Transverse colon (tissue), 4 donors: ENCODE results near the gene FGF8.

Source experiments
- EP300 ChIP-seq: sonication (generic); formaldehyde crosslinking; IDR thresholded peaks from one replicate; pipeline ENCODE4 v1.6.1; 2017; ENCODE audit warnings: antibody characterized with exemption, low read depth
- POLR2AphosphoS5 ChIP-seq, 3 donors: sonication (generic); formaldehyde crosslinking; IDR thresholded peaks; one replicate each; pipeline ENCODE4 v1.6.1; 2016; ENCODE audit warnings: antibody characterized with exemption in 3 of 3
- TF ChIP-seq, protein P1 (sequence below), 5 experiments: fragments of 200-600 bp in 3 of 5; fragments of 450-650 bp in 2 of 5; sonication (generic) in 3 of 5; IDR thresholded peaks; 1 replicate in 2 of 5; 2 replicates in 3 of 5; pipeline ENCODE4 v1.5.1; 2016 to 2017; ENCODE audit warnings: antibody characterized with exemption in 5 of 5, inconsistent platforms in 3 of 5, mild to moderate bottlenecking in 2 of 5, moderate library complexity in 1 of 5

- TF ChIP-seq, protein P1, sequence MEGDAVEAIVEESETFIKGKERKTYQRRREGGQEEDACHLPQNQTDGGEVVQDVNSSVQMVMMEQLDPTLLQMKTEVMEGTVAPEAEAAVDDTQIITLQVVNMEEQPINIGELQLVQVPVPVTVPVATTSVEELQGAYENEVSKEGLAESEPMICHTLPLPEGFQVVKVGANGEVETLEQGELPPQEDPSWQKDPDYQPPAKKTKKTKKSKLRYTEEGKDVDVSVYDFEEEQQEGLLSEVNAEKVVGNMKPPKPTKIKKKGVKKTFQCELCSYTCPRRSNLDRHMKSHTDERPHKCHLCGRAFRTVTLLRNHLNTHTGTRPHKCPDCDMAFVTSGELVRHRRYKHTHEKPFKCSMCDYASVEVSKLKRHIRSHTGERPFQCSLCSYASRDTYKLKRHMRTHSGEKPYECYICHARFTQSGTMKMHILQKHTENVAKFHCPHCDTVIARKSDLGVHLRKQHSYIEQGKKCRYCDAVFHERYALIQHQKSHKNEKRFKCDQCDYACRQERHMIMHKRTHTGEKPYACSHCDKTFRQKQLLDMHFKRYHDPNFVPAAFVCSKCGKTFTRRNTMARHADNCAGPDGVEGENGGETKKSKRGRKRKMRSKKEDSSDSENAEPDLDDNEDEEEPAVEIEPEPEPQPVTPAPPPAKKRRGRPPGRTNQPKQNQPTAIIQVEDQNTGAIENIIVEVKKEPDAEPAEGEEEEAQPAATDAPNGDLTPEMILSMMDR (IDR thresholded peaks at IDR 0.05), result no peak
- TF ChIP-seq EP300 (no peak), POLR2AphosphoS5 (IDR thresholded peaks at IDR 0.05) (no peak)
Measured at GRCh38 chr10:101770331-101771215, 5.3 kb downstream of the FGF8 start.
